GM18519 (cell line): Measurements from ENCODE around the gene VBP1.
"Not testable (repeated sequence)": the region's sequence is repeated elsewhere in the genome, so short reads cannot be mapped to it uniquely, and the experiment has no call there.

Experiments
- ATAC-seq: cut with Tn5 transposase; IDR thresholded peaks from one replicate; pipeline ENCODE4 v1.9.1; 2021; ENCODE audit warnings: mild to moderate bottlenecking, moderate library complexity; ENCODE audit not compliant: unreplicated experiment, low FRiP score

The VBP1 gene

DNA sequence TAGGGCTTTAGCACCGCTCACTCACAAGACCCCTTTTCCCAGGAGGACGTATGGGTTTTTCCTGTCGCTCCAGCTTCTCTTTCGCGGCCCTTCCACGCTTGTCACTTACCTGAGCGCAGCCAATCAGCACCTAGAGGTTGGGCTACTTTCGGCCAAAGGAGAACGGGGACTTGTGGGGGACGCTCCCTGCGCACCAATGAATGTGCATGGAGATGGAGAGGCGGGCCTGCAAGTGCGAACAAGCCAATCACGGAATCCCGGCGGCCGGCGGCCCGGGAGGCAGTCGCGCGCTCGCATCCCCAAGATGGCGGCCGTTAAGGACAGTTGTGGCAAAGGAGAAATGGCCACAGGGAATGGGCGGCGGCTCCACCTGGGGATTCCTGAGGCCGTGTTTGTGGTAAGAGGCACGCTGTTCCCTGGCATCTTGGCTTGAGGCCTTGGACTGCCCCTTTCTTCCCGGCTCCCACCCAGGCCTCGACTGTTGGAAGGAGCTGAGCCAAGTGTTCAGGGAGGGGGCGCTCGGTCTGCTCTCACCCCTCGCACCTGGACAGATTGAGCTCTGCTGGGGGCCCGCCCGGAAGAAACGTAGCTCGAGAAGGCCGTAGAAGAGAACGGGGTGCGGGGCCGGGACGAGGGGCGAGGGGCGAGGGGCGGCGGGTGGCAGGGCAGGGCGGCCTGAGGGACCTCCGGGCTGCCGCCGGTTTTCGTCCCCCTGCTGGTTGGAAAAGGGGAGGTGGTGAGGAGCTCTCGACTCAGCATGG is at the start of gene VBP1:
VBP1 (plus strand) TSS at position 282 of the 761 bp plus-strand sequence; CDS start at position 305, 23 bp downstream.
- ATAC-seq: peak; percentile 92

- no peak for ATAC-seq
These were observed 46.4 kb upstream of the VBP1 start for GRCh38 chrX:155169881-155170280.

- ATAC-seq: no peak
These were observed 36.8 kb upstream of the VBP1 start for GRCh38 chrX:155179346-155179997.

GRCh38 chrX:155188786-155189185 is 27.5 kb upstream of the VBP1 start:
- ATAC-seq: no peak

GRCh38 chrX:155211208-155211607 is 5.1 kb upstream of the VBP1 start:
- ATAC-seq: no peak

DNA sequence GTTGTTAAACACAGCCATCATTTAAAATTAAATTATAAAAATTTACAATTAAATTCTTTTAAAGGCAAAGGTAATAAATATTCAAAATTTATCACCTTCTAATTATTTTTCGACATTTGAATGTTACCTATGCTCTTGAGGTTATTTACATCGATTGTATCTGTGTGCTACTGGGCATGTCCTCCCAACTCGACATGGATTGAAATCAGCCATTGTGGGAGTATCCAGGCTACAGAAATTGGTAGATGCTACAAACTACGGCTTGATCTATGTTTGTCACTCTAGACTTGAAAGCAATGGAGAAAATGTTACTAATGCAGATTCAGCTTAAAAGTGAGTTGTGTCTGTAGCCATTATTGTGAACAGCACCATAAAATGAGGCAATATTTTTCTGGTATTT is 2.5 kb upstream of the VBP1 start:
- ATAC-seq: no peak

DNA sequence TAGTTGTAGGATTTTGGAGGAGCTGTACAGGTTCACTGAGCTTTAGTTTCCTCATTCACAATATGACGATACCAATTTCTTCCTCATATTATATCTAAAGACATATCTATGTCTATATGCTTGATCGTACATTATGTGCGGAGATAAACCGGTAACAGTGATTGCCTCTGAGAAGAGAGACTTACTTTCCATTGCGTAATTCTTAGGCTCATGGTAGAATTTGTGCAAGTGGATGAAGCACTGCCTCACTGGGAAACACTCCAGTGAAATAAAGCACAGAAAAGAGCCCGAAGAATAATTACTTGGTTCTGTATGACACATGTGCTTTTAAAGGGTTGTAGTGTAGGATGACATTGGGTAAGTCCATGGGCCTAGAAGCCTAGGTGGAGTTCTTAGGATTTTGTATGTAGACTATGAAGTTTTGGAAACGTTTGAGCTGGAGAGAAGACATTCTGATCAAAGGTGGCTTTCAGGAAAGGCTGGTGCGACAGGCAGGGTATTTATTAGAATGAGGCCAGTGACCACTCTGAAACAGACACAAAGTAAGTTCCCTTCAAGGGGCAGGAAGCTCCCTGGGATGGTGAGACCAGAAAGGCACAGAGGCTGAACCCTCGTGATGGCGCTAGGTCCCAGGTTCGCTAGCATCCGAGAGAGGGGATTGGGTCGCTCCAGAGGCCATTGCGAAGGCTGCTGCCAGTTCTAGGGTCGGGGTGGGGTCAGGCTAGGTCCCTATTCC is 649 bp upstream of the VBP1 start:
- peak; percentile 19 for ATAC-seq

- ATAC-seq: no peak
These were observed 730 bp downstream of the VBP1 start for GRCh38 chrX:155216940-155217440.

GRCh38 chrX:155218777-155219176 is 2.5 kb downstream of the VBP1 start:
- ATAC-seq: no peak

- no peak for ATAC-seq
These were observed 5.1 kb downstream of the VBP1 start for GRCh38 chrX:155221351-155221750.

DNA sequence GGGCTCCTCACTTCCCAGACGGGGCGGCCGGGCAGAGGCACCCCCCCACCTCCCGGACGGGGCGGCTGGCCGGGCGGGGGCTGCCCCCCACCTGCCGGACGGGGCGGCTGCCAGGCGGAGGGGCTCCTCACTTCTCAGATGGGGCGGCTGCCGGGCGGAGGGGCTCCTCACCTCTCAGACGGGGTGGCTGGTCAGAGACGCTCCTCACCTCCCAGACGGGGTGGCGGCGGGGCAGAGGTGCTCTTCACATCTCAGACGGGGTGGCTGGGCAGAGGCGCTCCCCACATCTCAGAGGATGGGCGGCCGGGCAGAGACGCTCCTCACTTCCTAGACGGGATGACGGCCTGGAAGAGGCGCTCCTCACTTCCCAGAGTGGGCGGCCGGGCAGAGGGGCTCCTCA is 7.5 kb downstream of the VBP1 start:
- ATAC-seq: not testable (repeated sequence)

DNA sequence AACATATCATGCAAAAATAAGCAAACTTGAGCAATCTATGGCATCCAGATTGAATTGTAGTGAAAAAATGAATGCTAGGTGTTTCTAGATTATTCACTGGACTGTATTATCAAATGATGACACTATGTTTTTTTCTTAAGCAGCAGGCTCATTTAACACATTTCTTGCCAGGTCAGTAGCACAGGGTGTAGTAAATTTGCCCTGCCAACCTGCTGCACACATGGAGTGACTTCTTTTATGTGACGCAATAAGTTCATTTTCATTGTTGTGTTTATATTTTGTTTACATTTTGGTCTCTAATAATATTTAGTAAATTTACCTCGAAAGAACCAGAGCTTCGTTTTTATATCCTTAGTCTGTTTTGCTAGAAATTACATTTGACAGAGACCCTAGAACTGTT is 9.5 kb downstream of the VBP1 start:
- no peak for ATAC-seq

- ATAC-seq: peak; percentile 77
These were observed 14.9 kb downstream of the VBP1 start for GRCh38 chrX:155231163-155231562.

DNA sequence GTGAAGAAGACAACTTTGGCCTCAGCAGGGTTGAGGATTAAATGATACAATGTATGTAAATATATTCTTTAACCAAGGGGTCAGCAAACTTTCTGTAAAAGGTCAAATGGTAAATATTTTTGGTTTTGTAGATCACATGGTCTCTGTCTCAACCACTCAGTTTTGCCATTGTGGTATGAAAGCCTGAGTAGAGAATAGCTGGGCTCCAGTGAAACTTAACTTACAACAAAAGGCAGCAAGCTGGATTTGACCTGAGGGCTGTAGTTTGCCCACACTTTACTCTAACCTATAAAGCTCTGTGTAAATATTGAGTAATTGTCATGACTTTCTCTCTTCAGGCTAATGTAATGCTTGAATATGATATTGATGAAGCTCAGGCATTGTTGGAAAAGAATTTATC is 19.6 kb downstream of the VBP1 start:
- no peak for ATAC-seq

DNA sequence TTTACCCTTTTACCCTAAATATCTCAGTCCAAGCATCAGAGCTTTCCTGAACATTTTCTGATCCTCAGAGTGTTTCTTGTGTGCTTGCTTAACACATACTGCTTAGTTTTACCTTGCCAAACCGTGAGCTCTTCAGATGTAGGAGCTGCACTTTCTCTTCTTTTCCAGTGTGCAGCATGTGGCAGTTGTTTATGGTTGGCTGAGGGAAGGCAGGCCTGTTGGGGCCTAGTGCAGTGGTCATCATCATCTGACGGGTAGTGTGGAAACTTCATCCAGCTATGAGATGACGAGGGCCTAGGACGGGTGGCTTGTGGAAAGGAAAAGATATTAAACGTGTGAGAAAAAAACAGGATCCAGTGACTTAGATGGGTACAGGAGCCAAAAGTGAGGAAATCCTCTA is 21.5 kb downstream of the VBP1 start:
- ATAC-seq: no peak

DNA sequence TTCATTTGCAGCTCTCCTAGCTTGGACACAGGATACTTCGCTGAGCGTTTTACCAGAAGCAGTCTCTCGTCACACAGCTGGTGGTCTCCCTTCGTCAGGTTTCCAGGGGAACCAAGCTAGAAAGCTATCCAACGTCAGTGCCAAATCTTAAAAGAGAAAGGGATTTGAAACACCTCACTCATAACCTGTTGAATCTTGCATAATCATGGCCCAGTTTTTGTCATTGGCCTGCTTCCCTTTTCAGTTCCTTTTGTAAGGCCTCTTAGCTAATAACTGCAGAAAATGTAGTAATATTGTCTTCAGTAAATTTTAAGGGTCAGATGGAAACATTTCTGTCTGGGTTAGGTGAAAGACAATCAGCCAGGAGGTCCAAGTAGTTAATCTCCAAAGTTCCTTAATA is 26.0 kb downstream of the VBP1 start:
- ATAC-seq: no peak

DNA sequence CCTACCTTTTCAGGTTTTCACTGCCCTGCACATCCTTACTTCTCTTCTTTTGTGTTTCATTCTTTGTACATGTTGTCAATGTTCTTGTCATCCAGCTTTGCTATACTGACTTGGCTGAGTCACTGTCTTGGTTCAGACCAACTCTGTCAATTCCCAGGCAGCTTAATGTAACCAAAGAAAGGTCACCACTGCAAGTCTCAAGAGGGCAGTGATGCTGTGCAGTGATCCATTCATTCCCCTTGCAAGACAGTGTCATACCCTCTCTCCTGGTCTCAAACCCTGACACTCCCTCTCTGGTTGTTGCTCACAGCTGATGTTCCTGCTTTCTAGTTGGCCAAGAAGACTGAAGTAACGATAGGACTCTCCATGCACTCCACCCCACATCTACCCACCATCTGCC is 30.5 kb downstream of the VBP1 start:
- no peak for ATAC-seq

DNA sequence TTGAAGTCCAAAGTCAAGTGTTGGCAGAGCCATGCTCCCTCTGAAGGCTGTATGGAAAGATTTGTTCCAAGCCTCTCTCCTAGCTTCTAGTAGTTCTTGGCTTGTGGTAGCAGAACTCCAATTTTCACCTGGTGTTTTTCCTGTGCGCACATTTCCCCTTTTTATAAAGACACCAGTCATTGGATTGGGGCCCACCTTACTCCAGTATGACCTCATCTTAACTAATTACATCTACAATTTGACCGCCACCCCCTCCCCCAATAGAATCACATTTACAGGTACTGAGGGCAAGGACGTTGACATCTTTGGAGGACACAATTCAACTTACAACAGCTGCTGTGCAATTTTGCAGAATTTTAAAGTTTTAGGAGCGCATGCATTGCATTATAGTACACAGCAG is 31.2 kb downstream of the VBP1 start:
- no peak for ATAC-seq

DNA sequence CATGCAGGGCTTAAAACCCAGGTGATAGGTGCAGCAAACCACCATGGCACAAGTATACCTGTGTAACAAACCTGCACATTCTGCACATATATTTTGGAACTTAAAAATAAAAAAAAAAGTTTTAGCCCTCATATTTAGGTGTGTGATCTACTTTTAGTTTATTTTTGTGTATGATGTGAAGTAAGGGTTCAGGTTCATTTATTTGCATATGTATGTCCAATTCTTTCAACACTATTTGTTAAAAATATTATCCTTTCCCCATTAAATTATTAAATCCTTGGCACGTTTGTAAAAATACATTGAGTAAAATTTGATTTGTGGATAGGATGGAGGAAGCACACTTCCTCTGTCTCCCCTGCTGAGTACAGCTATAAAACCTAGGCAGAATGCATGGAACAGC is 35.1 kb downstream of the VBP1 start:
- ATAC-seq: no peak

GRCh38 chrX:155259752-155260151 is 43.5 kb downstream of the VBP1 start:
- no peak for ATAC-seq
